Measurements from ENCODE around the gene POLDIP3. TPM values are rescaled to one million over a fixed set of nuclear protein-coding genes. Genes with fewer than 3 reads are reported as not detected.

POLDIP3 gene
- 10 to 100 TPM; 20.0 to 28.7 TPM for polyA plus RNA-seq

DNA sequence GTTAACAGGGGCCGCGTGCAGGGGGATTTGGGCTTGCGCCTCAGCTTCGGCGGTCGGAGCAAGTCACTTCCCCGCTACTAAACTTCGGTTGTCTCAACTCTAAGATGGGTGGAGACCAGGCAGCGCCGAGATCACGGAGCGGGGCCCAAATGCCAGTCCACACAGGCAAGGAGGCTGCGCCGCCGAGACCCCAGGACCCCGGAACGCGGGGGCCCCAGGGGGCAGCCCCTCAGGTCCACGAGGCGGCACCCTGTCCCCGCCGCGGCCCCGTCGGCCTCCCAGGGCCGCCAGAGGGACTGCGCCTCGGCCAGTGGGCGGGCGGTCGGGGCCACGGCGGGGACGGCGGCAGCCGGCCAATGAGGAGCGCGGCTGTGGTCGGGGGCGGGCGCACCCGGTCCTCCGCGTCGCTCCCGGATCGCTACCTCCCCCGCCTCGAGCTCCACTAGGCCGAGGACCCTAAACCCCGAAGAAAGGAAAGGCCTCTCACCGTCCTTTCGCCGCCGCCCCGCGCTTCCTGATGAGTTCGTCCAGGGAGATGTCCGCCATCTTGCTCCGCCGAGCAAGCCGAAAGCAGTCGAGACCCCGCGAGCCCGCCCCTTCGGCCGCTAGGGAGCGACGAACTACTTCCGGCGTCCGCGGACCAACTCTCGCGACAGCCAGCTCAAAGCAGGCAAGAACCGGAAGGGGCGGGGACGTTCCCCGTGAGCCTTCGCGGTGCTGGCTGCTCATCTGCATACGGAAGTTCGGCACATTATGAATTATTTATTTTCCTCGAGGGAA is at the start of gene POLDIP3:
TSS of gene POLDIP3 (minus strand) at position 572 of the 780 bp plus-strand sequence. CDS start at position 546, 26 bp downstream.
- peaks cover 4 to 18% of the 10 kb centered on the region in 2 donors for H3K4me1 ChIP-seq (ENCODE audit: control insufficient read depth in 2 of 2, insufficient read depth in 2 of 2, low read length in 1 of 2)
- WGBS, 2 donors, result 0% methylated on average over 75 to 85 of the region's 85 CpGs
- no peaks in the 10 kb centered on the region for H3K27me3 ChIP-seq (ENCODE audit: control insufficient read depth in 1 of 2, insufficient read depth in 2 of 2, low read length in 2 of 2)
- H3K9me3 ChIP-seq (ENCODE audit: control insufficient read depth in 2 of 2, insufficient read depth in 1 of 2, low read depth in 1 of 2, low read length in 1 of 2), result no peaks in the 10 kb centered on the region
- peak within 1 kb of the TSS; percentile 55 to 86 for H3K4me3 ChIP-seq (ENCODE audit: low read depth in 1 of 2, low read length in 2 of 2)
- peak within 1 kb of the TSS; percentile 96 to 99 for H3K27ac ChIP-seq (ENCODE audit: low read depth in 2 of 2, low read length in 1 of 2)
- peaks cover 0 to 9% of the 10 kb centered on the region in 2 donors for H3K36me3 ChIP-seq (ENCODE audit: control insufficient read depth in 2 of 2, insufficient read depth in 2 of 2, low read length in 1 of 2)

DNA sequence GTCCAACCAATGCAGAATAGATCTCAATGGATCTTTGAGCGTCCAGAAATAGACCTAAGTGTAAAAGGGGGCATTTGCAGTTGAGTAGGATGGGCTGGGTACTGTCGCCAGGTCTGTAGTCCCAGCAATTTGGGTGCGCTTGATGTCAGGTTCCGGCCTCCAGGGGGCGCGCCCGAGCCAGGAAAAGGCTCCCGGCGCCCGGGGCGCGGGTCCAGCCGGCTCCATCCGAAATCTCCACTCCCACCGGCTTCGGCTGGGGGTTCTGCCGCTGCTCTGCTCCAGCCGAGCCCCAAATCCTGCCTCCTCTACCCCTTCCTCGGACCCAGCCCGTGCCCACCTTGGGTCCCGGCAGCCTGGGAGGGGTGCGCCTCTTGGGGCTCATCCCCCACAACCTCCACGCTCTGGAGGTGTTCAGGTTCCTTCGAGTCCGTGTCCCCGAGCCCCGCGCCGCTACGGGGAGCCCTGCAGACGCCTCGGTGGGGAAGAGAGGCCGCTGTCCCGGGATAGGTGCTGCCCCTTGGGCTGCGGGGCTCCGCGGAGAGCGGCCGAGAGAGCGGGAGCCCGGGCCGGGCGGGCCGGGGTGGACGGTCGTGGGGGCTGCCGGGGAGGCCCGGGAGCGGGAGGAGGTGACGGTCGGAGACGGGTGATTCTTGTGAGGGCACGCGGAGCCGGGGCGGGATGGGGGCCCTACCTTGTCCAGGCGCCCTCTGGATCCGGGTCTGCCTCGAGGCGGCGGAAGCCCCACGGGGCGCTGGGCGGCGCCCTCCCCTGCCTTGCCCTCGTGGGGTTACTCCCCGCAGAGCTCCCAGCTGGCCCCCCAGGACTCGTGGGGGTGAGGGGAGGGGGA is 47.5 kb upstream of the POLDIP3 start:
- H3K4me3 ChIP-seq (ENCODE audit: low read depth in 1 of 2, low read length in 2 of 2), result peak overlapping the region; percentile 44 to 48
- H3K4me1 ChIP-seq (ENCODE audit: control insufficient read depth in 2 of 2, insufficient read depth in 2 of 2, low read length in 1 of 2), result no peaks in the 10 kb centered on the region
- no peaks in the 10 kb centered on the region for H3K27me3 ChIP-seq (ENCODE audit: control insufficient read depth in 1 of 2, insufficient read depth in 2 of 2, low read length in 2 of 2)
- peak overlapping the region in 1 of 2 donors; percentile 1 for H3K27ac ChIP-seq (ENCODE audit: low read depth in 2 of 2, low read length in 1 of 2)
- no peaks in the 10 kb centered on the region for H3K36me3 ChIP-seq (ENCODE audit: control insufficient read depth in 2 of 2, insufficient read depth in 2 of 2, low read length in 1 of 2)
- H3K9me3 ChIP-seq (ENCODE audit: control insufficient read depth in 2 of 2, insufficient read depth in 1 of 2, low read depth in 1 of 2, low read length in 1 of 2), result no peaks in the 10 kb centered on the region
- WGBS, 2 donors, result 4 to 6% methylated on average over 52 to 68 of the region's 68 CpGs

- Histone ChIP-seq H3K9me3 (ENCODE audit: control insufficient read depth in 2 of 2, insufficient read depth in 1 of 2, low read depth in 1 of 2, low read length in 1 of 2) (no peaks in the 10 kb centered on the region), H3K27ac (ENCODE audit: low read depth in 2 of 2, low read length in 1 of 2) (no peak overlapping the region), H3K36me3 (ENCODE audit: control insufficient read depth in 2 of 2, insufficient read depth in 2 of 2, low read length in 1 of 2) (no peaks in the 10 kb centered on the region), H3K4me1 (ENCODE audit: control insufficient read depth in 2 of 2, insufficient read depth in 2 of 2, low read length in 1 of 2) (no peaks in the 10 kb centered on the region), H3K4me3 (ENCODE audit: low read depth in 1 of 2, low read length in 2 of 2) (no peak overlapping the region), H3K27me3 (ENCODE audit: control insufficient read depth in 1 of 2, insufficient read depth in 2 of 2, low read length in 2 of 2) (no peaks in the 10 kb centered on the region)
- 94 to 97% methylated on average over 8 of the region's 8 CpGs for WGBS, 2 donors
These were observed 41.9 kb upstream of the POLDIP3 start for GRCh38 chr22:42656578-42656977.

- Histone ChIP-seq H3K36me3 (ENCODE audit: control insufficient read depth in 2 of 2, insufficient read depth in 2 of 2, low read length in 1 of 2) (no peaks in the 10 kb centered on the region), H3K27ac (ENCODE audit: low read depth in 2 of 2, low read length in 1 of 2) (no peak overlapping the region), H3K9me3 (ENCODE audit: control insufficient read depth in 2 of 2, insufficient read depth in 1 of 2, low read depth in 1 of 2, low read length in 1 of 2) (no peaks in the 10 kb centered on the region), H3K4me3 (ENCODE audit: low read depth in 1 of 2, low read length in 2 of 2) (no peak overlapping the region), H3K4me1 (ENCODE audit: control insufficient read depth in 2 of 2, insufficient read depth in 2 of 2, low read length in 1 of 2) (no peaks in the 10 kb centered on the region), H3K27me3 (ENCODE audit: control insufficient read depth in 1 of 2, insufficient read depth in 2 of 2, low read length in 2 of 2) (no peaks in the 10 kb centered on the region)
- 62 to 66% methylated on average over 9 of the region's 9 CpGs for WGBS, 2 donors
These were observed 41.0 kb upstream of the POLDIP3 start for GRCh38 chr22:42655693-42656092.

- H3K4me3 ChIP-seq (ENCODE audit: low read depth in 1 of 2, low read length in 2 of 2), result no peak overlapping the region
- 81 to 86% methylated on average over 7 of the region's 7 CpGs for WGBS, 2 donors
- H3K4me1 ChIP-seq (ENCODE audit: control insufficient read depth in 2 of 2, insufficient read depth in 2 of 2, low read length in 1 of 2), result peaks cover 0 to 2% of the 10 kb centered on the region in 2 donors
- no peaks in the 10 kb centered on the region for H3K27me3 ChIP-seq (ENCODE audit: control insufficient read depth in 1 of 2, insufficient read depth in 2 of 2, low read length in 2 of 2)
- H3K9me3 ChIP-seq (ENCODE audit: control insufficient read depth in 2 of 2, insufficient read depth in 1 of 2, low read depth in 1 of 2, low read length in 1 of 2), result no peaks in the 10 kb centered on the region
- H3K36me3 ChIP-seq (ENCODE audit: control insufficient read depth in 2 of 2, insufficient read depth in 2 of 2, low read length in 1 of 2), result no peaks in the 10 kb centered on the region
- no peak overlapping the region for H3K27ac ChIP-seq (ENCODE audit: low read depth in 2 of 2, low read length in 1 of 2)
These were observed 39.9 kb upstream of the POLDIP3 start for GRCh38 chr22:42654436-42655073.

DNA sequence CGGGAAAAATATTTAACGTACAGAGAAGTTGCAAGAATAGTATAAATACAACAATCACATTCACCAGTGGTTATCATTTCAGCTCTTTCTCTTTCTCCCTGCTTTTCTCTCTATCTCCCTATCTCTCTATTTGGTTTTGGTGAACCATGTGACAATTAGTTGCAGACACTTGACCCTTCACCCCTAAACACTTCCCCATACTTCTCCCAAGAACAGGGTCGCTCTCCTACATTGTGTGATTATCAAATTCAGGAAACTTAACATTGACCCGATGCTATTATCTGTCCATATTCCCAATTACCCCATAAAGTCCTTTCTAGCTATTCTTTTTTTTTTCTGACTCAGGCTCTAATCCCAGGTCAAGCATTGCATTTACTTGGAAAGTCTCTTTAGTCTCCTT is 39.3 kb upstream of the POLDIP3 start:
- Histone ChIP-seq H3K4me3 (ENCODE audit: low read depth in 1 of 2, low read length in 2 of 2) (no peak overlapping the region), H3K9me3 (ENCODE audit: control insufficient read depth in 2 of 2, insufficient read depth in 1 of 2, low read depth in 1 of 2, low read length in 1 of 2) (no peaks in the 10 kb centered on the region), H3K4me1 (ENCODE audit: control insufficient read depth in 2 of 2, insufficient read depth in 2 of 2, low read length in 1 of 2) (peaks cover 0 to 2% of the 10 kb centered on the region in 2 donors), H3K27me3 (ENCODE audit: control insufficient read depth in 1 of 2, insufficient read depth in 2 of 2, low read length in 2 of 2) (no peaks in the 10 kb centered on the region), H3K27ac (ENCODE audit: low read depth in 2 of 2, low read length in 1 of 2) (no peak overlapping the region), H3K36me3 (ENCODE audit: control insufficient read depth in 2 of 2, insufficient read depth in 2 of 2, low read length in 1 of 2) (no peaks in the 10 kb centered on the region)
- 83 to 91% methylated on average over 4 of the region's 4 CpGs for WGBS, 2 donors

DNA sequence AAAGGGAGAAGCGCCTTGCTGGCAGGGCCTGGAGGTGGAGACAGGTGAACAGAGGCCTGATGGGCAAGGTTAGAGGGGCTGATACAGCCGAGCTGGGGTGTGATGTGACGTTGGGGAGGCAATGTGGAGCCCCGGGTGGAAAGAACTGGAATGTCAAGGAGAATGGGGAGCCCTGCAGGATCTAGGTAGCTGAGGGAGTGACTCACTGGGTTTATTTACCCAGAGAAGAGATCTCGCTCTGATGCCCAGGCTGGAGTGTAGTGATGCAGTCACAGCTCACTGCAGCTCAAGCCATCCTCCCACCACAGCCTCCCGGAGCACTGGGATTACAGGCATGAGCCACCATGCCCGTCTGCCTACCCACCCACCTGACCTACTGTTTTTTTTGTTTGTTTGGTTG is 36.5 kb upstream of the POLDIP3 start:
- Histone ChIP-seq H3K4me1 (ENCODE audit: control insufficient read depth in 2 of 2, insufficient read depth in 2 of 2, low read length in 1 of 2) (peaks cover 7 to 23% of the 10 kb centered on the region in 2 donors), H3K27ac (ENCODE audit: low read depth in 2 of 2, low read length in 1 of 2) (no peak overlapping the region), H3K9me3 (ENCODE audit: control insufficient read depth in 2 of 2, insufficient read depth in 1 of 2, low read depth in 1 of 2, low read length in 1 of 2) (no peaks in the 10 kb centered on the region), H3K4me3 (ENCODE audit: low read depth in 1 of 2, low read length in 2 of 2) (no peak overlapping the region), H3K27me3 (ENCODE audit: control insufficient read depth in 1 of 2, insufficient read depth in 2 of 2, low read length in 2 of 2) (no peaks in the 10 kb centered on the region), H3K36me3 (ENCODE audit: control insufficient read depth in 2 of 2, insufficient read depth in 2 of 2, low read length in 1 of 2) (no peaks in the 10 kb centered on the region)
- WGBS, 2 donors, result 66 to 71% methylated on average over 7 of the region's 7 CpGs

DNA sequence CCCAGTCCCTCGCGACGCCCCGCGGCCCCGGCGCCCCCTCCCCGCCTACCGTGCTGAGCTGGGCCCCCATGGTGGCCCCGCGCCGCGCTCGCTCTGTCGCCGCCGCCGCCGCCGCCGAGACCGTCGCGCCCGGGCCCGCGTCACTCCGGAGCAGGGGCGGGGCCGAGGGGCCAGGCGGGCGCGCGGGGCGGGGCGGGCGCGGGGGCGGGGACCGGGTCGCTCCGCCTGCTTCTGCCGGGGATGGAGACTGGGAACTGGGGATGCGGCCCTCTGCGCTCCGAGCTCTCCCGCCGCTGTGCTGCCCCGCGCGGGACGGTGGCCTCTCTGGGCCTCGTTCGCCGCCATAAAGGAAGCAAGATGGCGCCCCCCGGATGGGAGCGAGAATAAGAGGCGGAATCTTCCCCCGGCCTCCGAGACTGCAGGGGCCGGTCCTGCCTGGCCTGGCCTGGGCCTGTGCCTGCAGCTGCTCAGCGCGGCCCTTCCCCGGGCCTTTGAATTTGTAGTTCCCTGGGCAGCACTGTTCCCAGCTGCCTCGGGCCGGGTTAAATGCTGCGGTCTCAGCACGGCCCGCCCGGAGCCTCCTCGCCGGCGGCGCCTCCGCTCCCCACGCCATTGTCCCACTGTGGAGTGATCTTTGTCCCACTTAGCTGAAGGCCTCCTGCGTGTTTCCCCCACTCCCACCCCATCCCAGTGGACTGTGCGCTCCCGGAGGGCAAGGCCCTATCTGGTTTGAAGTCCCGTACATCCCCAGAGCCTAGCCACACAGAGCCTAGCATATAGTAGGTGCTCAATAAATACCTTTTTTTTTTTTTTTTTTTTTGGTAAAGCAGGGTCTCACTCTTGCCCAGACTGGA is 34.8 kb upstream of the POLDIP3 start, which contains the start of gene CYB5R3:
TSS of gene CYB5R3 (minus strand) at position 147 of the 854 bp plus-strand sequence. CDS start at position 70, 77 bp downstream.
- Histone ChIP-seq H3K27me3 (ENCODE audit: control insufficient read depth in 1 of 2, insufficient read depth in 2 of 2, low read length in 2 of 2) (no peaks in the 10 kb centered on the region), H3K27ac (ENCODE audit: low read depth in 2 of 2, low read length in 1 of 2) (peak within 1 kb of the TSS; percentile 86 to 97), H3K4me1 (ENCODE audit: control insufficient read depth in 2 of 2, insufficient read depth in 2 of 2, low read length in 1 of 2) (peaks cover 11 to 40% of the 10 kb centered on the region in 2 donors), H3K9me3 (ENCODE audit: control insufficient read depth in 2 of 2, insufficient read depth in 1 of 2, low read depth in 1 of 2, low read length in 1 of 2) (no peaks in the 10 kb centered on the region), H3K4me3 (ENCODE audit: low read depth in 1 of 2, low read length in 2 of 2) (peak within 1 kb of the TSS; percentile 91 to 99), H3K36me3 (ENCODE audit: control insufficient read depth in 2 of 2, insufficient read depth in 2 of 2, low read length in 1 of 2) (no peaks in the 10 kb centered on the region)
- WGBS, 2 donors, result 7 to 19% methylated on average over 34 to 81 of the region's 81 CpGs

Data from esophagus (tissue), 2 donors.